GM08714 (cell line): ENCODE measurements around the gene GUCA2A.

Source experiments
- H3K4me3 ChIP-seq: fragments of 200-500 bp; sonication (Bioruptor generic); 2 replicates; pipeline ENCODE4 v1.5.1; 2014; ENCODE audit warnings: mild to moderate bottlenecking, low read length, inconsistent platforms
- ZNF274 ChIP-seq: IDR thresholded peaks from 2 replicates; pipeline ENCODE4 v1.6.1; 2012; ENCODE audit warnings: mild to moderate bottlenecking, low read depth, low read length

The GUCA2A gene

DNA sequence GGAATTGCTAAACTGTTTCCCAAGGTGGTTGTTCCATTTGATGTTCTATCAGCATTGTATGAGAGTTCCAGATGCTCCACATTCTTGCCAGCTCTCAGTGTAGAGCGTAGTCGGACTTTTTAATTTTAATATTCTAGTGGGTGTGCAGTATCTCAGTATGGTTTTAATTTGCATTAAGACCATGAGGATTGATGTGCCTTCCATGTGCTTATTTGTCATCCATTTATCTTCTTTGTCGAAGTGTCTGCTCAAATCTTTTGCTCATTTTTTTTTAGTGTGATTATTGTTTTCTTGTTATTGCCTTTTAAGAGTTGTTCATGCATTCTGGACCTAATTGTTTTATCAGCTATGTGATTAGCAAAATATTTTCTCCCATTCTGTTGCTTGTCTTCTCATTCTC, 25.1 kb downstream of the GUCA2A start:
- no peak overlapping the region for H3K4me3 ChIP-seq
- TF ChIP-seq ZNF274 = no peak

GRCh38 chr1:42138586-42138985, 26.0 kb downstream of the GUCA2A start:
- H3K4me3 ChIP-seq = no peak overlapping the region
- TF ChIP-seq ZNF274 = no peak

- no peak for TF ChIP-seq ZNF274
- H3K4me3 ChIP-seq = no peak overlapping the region
Measured at GRCh38 chr1:42137766-42138165, 26.8 kb downstream of the GUCA2A start.

GRCh38 chr1:42136466-42136865, 28.1 kb downstream of the GUCA2A start:
- no peak for TF ChIP-seq ZNF274
- no peak overlapping the region for H3K4me3 ChIP-seq

DNA sequence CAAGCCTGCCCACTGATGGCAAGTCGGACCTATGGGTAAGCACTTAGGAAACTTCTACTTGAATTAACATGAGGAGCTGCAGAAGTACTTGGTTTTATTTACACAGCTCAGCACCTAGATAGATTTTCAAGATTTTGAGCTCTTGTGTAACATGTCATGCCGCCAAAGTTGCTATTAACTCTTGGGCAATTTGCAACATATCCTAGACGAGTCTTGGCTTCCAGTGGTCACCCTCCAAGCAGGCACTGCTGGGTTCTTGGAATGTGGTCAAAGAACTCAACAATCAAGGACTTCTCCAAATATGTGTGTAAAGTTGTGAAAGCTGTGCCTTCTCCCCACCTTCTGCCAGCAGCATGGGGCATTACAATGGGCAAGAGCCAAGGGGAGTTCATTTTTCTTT, 29.1 kb downstream of the GUCA2A start:
- H3K4me3 ChIP-seq = no peak overlapping the region
- no peak for TF ChIP-seq ZNF274

- no peak for TF ChIP-seq ZNF274
- no peak overlapping the region for H3K4me3 ChIP-seq
Measured at GRCh38 chr1:42133809-42134526, 30.6 kb downstream of the GUCA2A start.

DNA sequence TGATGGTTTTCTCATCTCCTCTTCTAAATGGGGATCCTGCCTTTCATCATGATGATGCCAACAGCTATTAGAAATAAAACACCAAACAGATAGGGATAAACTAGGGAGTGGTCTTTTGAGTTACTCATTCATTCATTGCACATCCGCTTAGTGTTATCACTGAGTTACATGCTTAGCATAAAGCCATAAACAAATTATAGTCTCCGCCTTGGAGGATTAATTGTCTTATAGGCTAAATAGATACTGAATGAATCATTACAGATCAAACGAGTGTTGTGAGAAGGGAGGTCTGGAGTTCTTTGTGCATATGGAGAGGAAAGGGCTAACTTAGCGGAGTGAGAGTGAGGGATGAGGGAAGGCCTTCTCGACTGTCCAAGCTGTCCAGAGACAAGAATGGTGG, 31.2 kb downstream of the GUCA2A start:
- H3K4me3 ChIP-seq = no peak overlapping the region
- TF ChIP-seq ZNF274 = no peak

GRCh38 chr1:42130061-42130660, 34.4 kb downstream of the GUCA2A start:
- H3K4me3 ChIP-seq = no peak overlapping the region
- TF ChIP-seq ZNF274 = no peak

DNA sequence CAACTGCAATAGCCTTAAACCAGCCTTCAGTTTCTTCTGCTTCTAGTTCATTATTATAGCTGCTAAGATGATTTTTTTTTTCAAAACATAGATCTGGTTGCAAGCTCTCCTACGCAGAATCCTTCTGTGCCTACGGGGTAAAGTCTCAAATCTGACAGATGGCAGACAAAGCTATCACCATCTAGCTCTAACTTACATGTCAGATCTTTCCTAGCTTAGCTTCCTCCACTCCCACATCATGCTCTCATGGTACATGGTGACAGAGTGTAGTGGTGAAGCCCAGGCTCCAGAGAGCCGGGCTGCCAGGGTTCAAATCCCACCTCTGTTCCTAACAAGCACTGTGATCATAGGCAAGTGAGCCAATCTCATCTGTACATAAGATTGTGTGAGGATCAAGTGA, 35.6 kb downstream of the GUCA2A start:
- no peak overlapping the region for H3K4me3 ChIP-seq
- no peak for TF ChIP-seq ZNF274

DNA sequence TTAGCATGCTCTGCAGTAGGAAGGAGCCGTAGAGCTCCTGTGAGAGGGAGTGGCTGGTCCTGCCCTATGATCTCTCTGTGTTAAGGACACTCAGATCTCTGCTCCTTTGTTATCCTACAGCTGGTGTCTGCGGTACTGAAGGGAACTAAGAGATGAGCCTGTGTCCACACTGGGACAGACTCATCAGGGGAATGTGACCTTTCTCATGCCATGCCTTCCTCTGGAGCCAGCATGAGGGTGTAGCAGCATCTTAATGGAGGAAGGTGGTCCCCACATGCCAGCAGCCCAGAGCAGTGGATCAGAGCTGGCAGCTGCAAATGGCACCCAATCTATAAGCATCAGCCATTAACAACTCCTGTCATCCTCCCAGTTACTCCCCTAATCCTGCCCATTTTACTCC, 36.0 kb downstream of the GUCA2A start:
- no peak for TF ChIP-seq ZNF274
- H3K4me3 ChIP-seq = no peak overlapping the region

GRCh38 chr1:42127767-42128166, 36.8 kb downstream of the GUCA2A start:
- no peak for TF ChIP-seq ZNF274
- H3K4me3 ChIP-seq = no peak overlapping the region

GRCh38 chr1:42125552-42125951, 39.0 kb downstream of the GUCA2A start:
- TF ChIP-seq ZNF274 = no peak

DNA sequence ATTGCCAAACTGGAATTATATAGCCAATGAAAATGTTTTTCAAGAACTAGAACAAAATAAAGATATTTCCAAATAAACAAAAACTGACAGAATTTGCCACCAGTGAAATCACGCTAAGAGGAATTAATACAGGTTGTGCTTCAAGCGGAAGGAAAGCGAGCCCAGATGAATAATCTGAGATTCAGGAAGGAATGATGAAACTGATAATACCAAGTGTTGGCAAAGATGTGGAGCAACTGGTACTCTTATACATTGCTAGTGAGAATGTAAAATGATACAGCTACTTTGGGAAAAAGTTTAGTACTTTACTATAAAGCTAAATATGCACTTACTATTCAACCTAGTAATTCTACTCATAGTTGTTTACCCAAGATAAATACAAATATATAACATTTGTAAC, 42.1 kb downstream of the GUCA2A start:
- no peak for TF ChIP-seq ZNF274

More at GRCh38 chr1:42125552-42125951, 39.0 kb downstream of the GUCA2A start:
- H3K4me3 ChIP-seq = no peak overlapping the region

DNA sequence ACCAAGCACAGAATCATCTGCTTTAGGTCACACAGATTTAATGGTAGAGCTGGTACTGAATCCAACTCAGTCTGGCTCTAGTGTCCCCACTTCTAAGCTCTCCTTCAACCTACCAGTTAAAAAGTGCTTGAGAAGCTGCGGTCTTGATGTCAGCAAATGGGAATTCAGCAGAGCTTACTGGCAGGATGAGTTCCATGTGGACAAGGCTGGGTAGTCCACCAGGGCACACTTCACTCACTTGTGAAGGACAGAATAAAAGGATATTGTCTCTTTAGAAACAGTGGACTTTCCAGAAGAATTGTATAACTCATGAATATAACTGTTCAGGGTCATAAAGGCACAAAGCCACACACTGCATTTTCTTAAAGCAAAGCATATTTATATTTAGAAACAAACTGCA, 46.4 kb downstream of the GUCA2A start:
- no peak for TF ChIP-seq ZNF274
- no peak overlapping the region for H3K4me3 ChIP-seq

More for the DNA sequence above, 42.1 kb downstream of the GUCA2A start:
- no peak overlapping the region for H3K4me3 ChIP-seq

- no peak for TF ChIP-seq ZNF274
Measured at GRCh38 chr1:42117214-42117613, 47.3 kb downstream of the GUCA2A start.

More at GRCh38 chr1:42117214-42117613, 47.3 kb downstream of the GUCA2A start:
- no peak overlapping the region for H3K4me3 ChIP-seq
